Stimulated activated CD8-positive, alpha-beta memory T cell treated with anti-CD3 and anti-CD28 coated beads, Interleukin-15, amount 100 ng/mL, for 4 hours (primary cell): ENCODE data around the gene MROH2A.
"Not testable (repeated sequence)": the region's sequence is repeated elsewhere in the genome, so short reads cannot be mapped to it uniquely, and the experiment has no call there.

ENCODE experiments used
- DNase-seq, 2 donors: peaks; one replicate each; pipeline ENCODE4 v3.0.0-alpha.2; 2020; ENCODE audit warnings: low read depth in 2 of 2

MROH2A gene, protein sequence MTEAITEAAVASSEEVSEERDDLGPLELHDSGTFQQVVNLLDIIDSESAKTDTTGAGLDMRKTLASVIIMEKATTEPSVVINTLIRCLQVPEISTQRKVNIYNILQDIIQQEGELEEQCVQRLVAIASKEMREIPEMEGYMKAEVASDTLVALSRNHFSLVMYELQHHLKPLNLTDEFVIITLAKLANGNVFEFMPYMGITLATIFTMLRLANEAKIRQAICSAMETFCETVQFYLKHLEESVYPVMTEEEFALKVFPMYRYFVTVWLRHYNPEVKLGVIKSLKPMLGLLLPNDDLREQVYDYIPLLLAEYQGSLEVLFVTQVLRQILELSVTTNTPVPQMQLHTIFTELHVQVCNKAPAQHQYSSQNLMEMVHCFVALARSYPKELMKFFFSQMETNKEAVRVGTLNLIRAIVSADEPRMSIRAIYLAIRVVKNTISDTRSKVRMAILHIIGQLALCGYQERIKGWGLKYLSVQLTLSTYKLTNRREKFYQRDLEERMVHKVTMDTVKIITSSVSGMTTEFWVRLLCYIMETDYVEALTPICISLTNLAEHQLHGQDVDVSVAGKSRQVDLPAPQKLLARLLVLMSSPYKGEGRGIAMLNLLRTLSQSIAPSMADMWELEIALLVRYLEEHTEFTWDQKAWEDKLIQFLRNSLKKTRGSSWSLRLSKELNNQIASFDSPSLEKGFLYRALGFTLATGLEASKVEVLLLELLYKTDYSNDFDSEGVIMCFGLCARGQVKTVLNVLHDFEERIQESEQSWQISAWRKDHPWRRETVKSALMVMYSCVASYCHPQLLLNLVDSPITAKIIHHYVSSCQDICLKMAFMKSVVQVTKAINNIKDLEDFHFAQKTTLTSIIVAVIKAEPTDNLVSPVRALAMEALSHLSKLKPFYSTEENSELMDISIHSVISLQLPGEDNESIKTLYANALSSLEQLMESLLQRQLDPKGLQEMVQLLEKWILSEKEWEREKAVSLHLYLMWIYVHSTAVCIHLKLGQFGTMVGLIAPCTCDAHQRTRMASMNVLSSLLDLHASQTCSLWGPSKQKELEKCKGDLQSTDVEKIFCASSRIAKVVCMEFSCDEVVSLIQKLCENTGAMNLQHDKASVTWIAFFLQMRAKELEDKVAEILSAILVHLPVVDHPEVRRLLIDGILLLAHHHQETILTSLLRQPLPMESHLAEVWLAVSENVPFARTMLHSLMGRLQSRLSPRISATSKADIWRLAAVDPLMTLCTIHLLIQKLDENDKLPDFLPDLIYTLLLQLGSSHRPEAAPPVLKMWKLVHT (N-terminal part only)

GRCh38 chr2:233778030-233778429 lies at the start of gene MROH2A:
Gene MROH2A (plus strand): TSS chr2:233778330. CDS start chr2:233779359, 1,029 bp downstream.
- DNase-seq, result no peak

DNA sequence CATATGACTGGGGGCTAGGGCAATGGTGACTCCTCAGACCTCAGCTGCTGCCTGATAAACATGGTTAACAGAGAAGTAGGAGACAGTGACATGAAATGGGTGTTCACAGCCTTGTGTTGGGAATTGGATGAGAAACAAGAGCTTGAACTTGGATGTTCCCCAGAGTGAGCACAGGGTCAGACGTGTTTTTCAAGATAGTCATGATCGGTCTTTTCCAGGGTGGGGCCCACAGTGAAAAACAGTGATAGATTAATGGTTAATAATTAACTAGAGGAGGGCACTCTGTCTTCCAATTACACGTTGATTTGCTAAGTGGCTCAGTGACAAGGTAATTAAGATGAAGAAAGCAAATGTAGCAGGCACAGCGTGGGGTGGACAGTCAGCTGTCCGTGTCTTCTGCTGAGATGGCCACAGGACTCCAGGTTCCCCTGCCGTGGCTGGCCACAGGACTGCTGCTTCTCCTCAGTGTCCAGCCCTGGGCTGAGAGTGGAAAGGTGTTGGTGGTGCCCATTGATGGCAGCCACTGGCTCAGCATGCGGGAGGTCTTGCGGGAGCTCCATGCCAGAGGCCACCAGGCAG lies 49.3 kb upstream of the MROH2A start, which contains the start of gene UGT1A3:
UGT1A3 (plus strand) TSS at position 320 of the 579 bp plus-strand sequence; CDS start at position 405, 85 bp downstream.
- no peak for DNase-seq

DNA sequence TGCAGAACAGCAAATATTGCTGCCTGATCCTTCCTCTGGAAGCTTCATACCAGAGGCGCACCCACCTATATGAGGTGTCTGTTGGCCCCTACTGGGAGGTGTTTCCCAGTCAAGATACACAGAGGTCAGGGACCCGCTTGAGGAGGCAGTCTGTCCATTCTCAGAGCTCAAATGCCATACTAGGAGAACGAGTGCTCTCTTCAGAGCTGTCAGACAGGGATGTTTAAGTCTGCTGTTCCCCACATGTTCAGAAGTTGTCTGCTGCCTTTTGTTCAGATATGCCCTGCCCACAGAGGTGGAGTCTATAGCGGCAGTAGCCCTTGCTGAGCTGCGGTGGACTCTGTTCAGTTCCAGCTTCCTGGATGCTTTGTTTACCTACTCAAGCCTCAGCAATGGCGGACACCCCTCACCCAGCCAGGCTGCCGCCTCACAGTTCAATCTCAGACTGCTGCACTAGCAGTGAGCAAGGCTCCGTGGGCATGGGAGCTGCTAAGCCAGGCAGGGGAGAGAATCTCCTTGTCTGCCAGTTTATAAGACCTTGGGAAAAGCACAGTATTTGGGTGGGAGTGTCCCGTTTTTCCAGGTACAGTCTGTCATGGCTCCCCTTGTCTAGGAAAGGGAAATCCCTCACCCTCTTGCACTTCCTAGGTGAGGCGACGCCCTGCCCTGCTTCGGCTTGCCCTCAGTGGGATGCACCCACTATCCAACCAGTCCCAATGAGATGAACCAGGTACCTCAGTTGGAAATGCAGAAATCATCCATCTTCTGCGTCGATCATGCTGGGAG lies 41.1 kb upstream of the MROH2A start:
- not testable (repeated sequence) for DNase-seq

DNA sequence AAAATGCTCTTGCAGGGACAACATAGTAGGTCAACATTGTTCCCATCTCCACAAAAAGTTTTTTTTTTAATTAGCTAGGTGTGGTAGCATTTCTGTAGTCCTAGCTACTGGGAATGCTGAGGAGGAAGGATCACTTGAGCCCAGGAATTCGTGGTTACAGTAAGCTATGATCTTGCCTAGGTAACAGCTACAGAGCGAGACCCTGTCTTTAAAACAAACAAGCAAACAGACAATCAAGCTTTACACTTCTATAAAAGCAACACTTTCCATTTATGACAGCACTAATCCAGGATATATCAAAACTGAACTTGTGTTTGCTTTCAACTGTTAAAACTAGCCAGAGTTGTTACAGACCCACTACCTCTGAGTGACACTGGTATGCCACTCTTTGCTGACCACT lies 37.3 kb upstream of the MROH2A start:
- no peak for DNase-seq

DNA sequence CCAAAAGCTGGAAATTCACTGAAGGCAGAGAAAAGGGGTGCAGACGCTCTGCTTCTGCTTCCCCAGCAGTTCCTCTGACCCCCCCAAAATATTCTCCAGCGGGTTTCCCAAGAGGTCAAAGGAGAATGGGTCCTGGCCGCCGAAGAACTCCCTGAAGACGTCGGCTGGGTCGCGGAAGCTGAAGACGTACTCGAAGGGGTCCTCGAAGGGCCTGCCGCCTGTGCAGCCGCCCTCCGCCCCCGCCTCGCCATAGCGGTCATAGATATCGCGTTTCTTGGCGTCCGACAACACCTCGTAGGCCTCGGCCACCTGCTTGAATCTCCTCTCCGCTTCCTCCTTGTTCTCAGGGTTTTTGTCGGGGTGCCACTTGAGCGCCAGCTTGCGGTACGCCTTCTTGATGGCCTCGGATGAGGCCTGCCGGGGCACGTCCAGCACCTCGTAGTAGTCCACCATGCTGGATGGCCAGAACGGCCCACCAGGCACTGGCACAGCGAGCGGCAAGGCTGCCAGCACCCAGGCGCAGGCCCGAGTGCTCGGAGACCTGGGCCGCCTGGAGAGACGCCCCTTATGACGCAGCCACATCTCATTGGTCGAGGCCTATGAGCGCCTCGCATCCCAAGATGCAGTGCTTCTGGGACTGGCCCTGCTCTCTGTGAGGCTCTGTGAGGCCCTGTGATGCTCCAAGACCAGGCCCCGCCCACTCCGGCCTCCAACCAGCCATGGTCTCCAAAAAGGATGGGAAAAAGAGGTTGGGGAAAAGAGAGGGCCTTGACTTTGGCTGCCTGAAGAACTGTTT lies 34.5 kb upstream of the MROH2A start:
- no peak for DNase-seq

GRCh38 chr2:233745073-233745755 lies 32.9 kb upstream of the MROH2A start:
- DNase-seq, result no peak

- not testable (repeated sequence) for DNase-seq
These were observed 32.3 kb upstream of the MROH2A start for GRCh38 chr2:233745838-233746237.

GRCh38 chr2:233746475-233747282 lies 31.5 kb upstream of the MROH2A start:
- no peak for DNase-seq

DNA sequence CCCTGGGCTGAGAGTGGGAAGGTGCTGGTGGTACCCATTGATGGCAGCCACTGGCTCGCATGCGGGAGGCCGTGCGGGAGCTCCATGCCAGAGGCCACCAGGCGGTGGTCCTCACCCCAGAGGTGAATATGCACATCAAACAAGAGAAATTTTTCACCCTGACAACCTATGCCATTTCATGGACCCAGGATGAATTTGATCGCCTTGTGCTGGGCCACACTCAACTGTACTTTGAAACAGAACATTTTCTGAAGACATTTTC lies 30.9 kb upstream of the MROH2A start:
- no peak for DNase-seq

GRCh38 chr2:233750689-233751088 lies 27.4 kb upstream of the MROH2A start:
- not testable (repeated sequence) for DNase-seq

- DNase-seq, result not testable (repeated sequence)
These were observed 26.7 kb upstream of the MROH2A start for GRCh38 chr2:233751212-233752009.

GRCh38 chr2:233754872-233755611 lies 23.1 kb upstream of the MROH2A start:
- DNase-seq, result no peak

DNA sequence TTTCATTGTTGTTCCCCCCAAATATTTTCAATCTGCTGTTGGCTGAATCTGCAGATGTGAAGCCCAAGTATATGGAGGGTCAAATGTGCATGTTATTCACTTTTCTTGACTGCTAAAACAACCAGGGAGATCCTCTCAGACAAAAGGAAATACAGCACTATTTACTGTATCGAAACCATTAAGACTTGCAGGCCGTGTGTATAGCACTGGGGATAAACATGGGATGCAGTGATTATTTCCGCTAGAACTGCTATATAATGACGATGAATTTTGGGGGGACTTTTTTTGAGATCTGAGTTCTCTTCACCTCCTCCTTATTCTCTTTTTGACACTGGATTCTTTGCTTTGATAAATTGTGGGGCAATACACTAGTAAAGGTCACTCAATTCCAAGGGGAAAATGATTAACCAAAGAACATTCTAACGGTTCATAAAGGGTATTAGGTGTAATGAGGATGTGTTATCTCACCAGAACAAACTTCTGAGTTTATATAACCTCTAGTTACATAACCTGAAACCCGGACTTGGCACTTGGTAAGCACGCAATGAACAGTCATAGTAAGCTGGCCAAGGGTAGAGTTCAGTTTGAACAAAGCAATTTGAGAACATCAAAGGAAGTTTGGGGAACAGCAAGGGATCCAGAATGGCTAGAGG lies 21.6 kb upstream of the MROH2A start:
- no peak for DNase-seq

GRCh38 chr2:233758141-233758540 lies 20.0 kb upstream of the MROH2A start:
- no peak for DNase-seq

DNA sequence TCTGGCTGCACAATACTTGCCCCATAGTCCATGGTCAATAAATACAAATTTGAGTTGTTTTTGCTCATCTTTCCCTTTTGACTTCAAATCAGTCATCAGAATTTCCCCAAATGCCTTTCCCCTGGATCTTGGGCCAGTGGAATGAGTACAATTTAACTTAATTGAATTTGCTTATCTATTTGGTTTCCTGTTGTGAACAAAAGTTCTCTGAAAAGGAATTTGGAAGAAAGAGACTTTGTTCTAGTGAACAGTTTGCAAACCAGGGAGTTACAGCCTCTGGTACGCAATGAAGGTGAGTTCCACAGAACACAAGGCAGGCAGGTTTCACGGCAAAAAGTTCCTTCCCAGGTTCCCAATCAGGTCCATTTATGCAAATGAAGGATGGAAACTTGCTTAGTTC lies 19.3 kb upstream of the MROH2A start:
- DNase-seq, result no peak

DNA sequence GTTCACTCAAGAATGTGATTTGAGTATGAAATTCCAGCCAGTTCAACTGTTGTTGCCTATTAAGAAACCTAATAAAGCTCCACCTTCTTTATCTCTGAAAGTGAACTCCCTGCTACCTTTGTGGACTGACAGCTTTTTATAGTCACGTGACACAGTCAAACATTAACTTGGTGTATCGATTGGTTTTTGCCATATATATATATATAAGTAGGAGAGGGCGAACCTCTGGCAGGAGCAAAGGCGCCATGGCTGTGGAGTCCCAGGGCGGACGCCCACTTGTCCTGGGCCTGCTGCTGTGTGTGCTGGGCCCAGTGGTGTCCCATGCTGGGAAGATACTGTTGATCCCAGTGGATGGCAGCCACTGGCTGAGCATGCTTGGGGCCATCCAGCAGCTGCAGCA lies 18.1 kb upstream of the MROH2A start, which contains the start of gene UGT1A1:
UGT1A1 (plus strand) TSS at position 228 of the 400 bp plus-strand sequence; CDS start at position 246, 18 bp downstream.
- DNase-seq, result no peak
